WI38 (cell line): Measurements from ENCODE around the gene LRCH1.

Source experiments
- H3K4me3 ChIP-seq: 2 replicates; pipeline ENCODE4 v1.5.1; 2011; ENCODE audit warnings: low read depth, mild to moderate bottlenecking, control low read depth, low read length
- TF ChIP-seq, protein P1 (sequence below): IDR thresholded peaks from 2 replicates; pipeline ENCODE4 v1.5.1; 2012; ENCODE audit warnings: low read depth, mild to moderate bottlenecking, control low read depth, low read length

The LRCH1 gene

GRCh38 chr13:46546084-46546768 lies 6.7 kb upstream of the LRCH1 start:
- TF ChIP-seq, protein P1, sequence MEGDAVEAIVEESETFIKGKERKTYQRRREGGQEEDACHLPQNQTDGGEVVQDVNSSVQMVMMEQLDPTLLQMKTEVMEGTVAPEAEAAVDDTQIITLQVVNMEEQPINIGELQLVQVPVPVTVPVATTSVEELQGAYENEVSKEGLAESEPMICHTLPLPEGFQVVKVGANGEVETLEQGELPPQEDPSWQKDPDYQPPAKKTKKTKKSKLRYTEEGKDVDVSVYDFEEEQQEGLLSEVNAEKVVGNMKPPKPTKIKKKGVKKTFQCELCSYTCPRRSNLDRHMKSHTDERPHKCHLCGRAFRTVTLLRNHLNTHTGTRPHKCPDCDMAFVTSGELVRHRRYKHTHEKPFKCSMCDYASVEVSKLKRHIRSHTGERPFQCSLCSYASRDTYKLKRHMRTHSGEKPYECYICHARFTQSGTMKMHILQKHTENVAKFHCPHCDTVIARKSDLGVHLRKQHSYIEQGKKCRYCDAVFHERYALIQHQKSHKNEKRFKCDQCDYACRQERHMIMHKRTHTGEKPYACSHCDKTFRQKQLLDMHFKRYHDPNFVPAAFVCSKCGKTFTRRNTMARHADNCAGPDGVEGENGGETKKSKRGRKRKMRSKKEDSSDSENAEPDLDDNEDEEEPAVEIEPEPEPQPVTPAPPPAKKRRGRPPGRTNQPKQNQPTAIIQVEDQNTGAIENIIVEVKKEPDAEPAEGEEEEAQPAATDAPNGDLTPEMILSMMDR, result no peak
- no peak overlapping the region for H3K4me3 ChIP-seq

DNA sequence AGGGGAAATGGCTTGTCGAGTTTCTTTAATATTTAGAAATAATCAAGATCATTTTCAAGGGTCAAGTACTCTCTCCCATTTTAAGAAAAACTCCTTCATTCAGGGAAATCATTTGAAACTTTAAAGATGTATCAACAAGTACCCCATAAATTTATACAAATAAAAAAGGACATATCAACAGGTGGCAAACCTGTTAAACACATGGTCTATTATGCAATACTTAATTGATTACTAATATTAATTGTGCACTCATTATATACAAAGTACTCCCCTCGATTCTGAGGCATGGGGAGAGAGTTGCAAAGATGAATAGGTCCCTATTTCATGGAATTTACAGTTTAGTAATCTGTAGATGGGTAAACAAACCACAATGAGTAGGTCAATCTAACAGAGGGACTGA lies 2.1 kb upstream of the LRCH1 start:
- H3K4me3 ChIP-seq, result no peak overlapping the region
- TF ChIP-seq, protein P1, result no peak

GRCh38 chr13:46551410-46552302 lies 1.3 kb upstream of the LRCH1 start:
- peak overlapping the region; percentile 93 for H3K4me3 ChIP-seq
- TF ChIP-seq, protein P1, result peak; percentile 85

- H3K4me3 ChIP-seq, result peak overlapping the region; percentile 93
- TF ChIP-seq, protein P1, result no peak
Measured at GRCh38 chr13:46552303-46552682, 677 bp upstream of the LRCH1 start.

GRCh38 chr13:46553521-46553885 lies 533 bp downstream of the LRCH1 start:
- peak overlapping the region; percentile 93 for H3K4me3 ChIP-seq
- TF ChIP-seq, protein P1, result no peak

DNA sequence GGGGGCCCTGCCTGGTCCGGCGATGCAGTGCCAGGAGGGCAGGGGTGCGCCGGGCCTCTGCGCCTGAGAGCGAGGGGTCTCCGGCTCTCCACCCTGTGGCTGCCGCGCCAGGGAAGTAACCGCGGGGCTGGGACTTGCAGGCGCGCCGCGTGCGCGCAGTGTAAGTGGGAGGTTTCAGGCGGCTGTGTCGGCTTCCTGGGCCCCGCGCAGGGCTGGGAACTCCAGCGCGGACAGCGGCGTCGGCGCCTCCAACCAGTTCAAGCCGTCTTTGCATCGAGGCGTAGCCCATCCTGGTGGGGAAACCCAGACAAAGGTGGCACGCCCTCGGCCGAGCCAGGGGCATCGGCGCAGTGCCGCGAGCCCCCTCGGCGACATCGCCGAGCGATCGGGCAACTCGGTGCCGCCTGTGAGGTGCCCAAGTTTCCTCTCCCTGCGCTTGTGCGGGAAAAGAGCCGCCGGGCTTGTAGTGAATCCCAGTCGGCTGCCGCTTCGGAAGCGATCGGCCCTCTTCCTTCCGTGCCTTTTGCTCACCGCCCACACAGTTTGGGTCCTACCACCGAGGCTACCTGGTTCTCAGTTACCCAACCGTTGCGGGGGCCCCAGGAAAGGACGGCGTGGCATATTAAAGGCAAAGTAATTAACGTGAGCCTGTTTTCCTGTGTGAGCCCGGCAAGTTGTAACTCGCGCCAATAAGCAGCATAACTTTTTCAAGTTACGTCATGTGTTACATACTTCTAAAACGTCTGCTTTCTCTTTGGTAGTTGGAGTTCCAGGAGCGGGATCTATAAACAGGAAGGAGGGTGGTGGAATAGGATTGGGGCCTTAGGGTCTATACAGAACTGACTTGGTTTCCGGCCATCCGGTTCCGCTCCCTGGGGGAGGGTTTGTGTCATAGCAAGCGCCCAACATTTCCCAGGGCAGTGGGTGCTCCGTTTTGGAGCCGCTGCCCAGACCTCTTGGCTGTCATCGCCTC lies 1.2 kb downstream of the LRCH1 start:
- peak overlapping the region; percentile 93 for H3K4me3 ChIP-seq
- TF ChIP-seq, protein P1, result peak; percentile 18; the same call in 1 of the 2 replicates
